GM15510 (cell line): Measurements from ENCODE around the gene PMEL.

Experiments used
- POLR2A ChIP-seq: IDR thresholded peaks from 3 replicates; pipeline ENCODE4 v1.6.1; 2011; ENCODE audit warnings: borderline replicate concordance; ENCODE audit not compliant: insufficient read length; ENCODE audit errors: extremely low read depth

The PMEL gene

GRCh38 chr12:55908726-55909512 lies 56.9 kb downstream of the PMEL start:
- TF ChIP-seq POLR2A, result no peak

- TF ChIP-seq POLR2A, result no peak
Measured at GRCh38 chr12:55906056-55906455, 59.8 kb downstream of the PMEL start.
